Measurements from ENCODE around the gene CATSPERD.

Gene CATSPERD

GRCh38 chr19:5782322-5782721 is 61.9 kb downstream of the CATSPERD start:
- no peak for TF ChIP-seq POLR2AphosphoS5 (IDR thresholded peaks at IDR 0.05; ENCODE audit: low read depth, low read length)

GRCh38 chr19:5782945-5783919 is 62.8 kb downstream of the CATSPERD start:
- no peak for TF ChIP-seq REST (IDR thresholded peaks at IDR 0.05; ENCODE audit: insufficient read depth in 1 of 2, low read depth in 2 of 2, low read length in 2 of 2)
- TF ChIP-seq POLR2AphosphoS5 (IDR thresholded peaks at IDR 0.05; ENCODE audit: low read depth, low read length) = no peak
- no peak for TF ChIP-seq TAF1 (IDR thresholded peaks at IDR 0.05; ENCODE audit: borderline replicate concordance, insufficient read depth, low read length)
- no peak for TF ChIP-seq SIN3A (IDR thresholded peaks at IDR 0.05; ENCODE audit: borderline replicate concordance, insufficient read depth, low read length)
- no peak for TF ChIP-seq FOXP2 (optimal IDR thresholded peaks at IDR 0.05; ENCODE audit: borderline replicate concordance, extremely low read depth, extremely low read length, insufficient read depth)

- TF ChIP-seq SIN3A (IDR thresholded peaks at IDR 0.05; ENCODE audit: borderline replicate concordance, insufficient read depth, low read length) (no peak), FOXP2 (optimal IDR thresholded peaks at IDR 0.05; ENCODE audit: borderline replicate concordance, extremely low read depth, extremely low read length, insufficient read depth) (no peak), TAF1 (IDR thresholded peaks at IDR 0.05; ENCODE audit: borderline replicate concordance, insufficient read depth, low read length) (no peak), POLR2AphosphoS5 (IDR thresholded peaks at IDR 0.05; ENCODE audit: low read depth, low read length) (no peak), REST (IDR thresholded peaks at IDR 0.05; ENCODE audit: insufficient read depth in 1 of 2, low read depth in 2 of 2, low read length in 2 of 2) (no peak)
These were observed 64.2 kb downstream of the CATSPERD start, which contains the start of gene PRR22 for GRCh38 chr19:5784581-5785147. PRR22 (minus strand) TSS chr19:5784746; CDS start chr19:5784660, 86 bp downstream.

GRCh38 chr19:5785423-5785822 is 65.0 kb downstream of the CATSPERD start:
- TF ChIP-seq TAF1 (IDR thresholded peaks at IDR 0.05; ENCODE audit: borderline replicate concordance, insufficient read depth, low read length) (no peak), FOXP2 (optimal IDR thresholded peaks at IDR 0.05; ENCODE audit: borderline replicate concordance, extremely low read depth, extremely low read length, insufficient read depth) (no peak), POLR2AphosphoS5 (IDR thresholded peaks at IDR 0.05; ENCODE audit: low read depth, low read length) (no peak), SIN3A (IDR thresholded peaks at IDR 0.05; ENCODE audit: borderline replicate concordance, insufficient read depth, low read length) (no peak), REST (IDR thresholded peaks at IDR 0.05; ENCODE audit: insufficient read depth in 1 of 2, low read depth in 2 of 2, low read length in 2 of 2) (no peak)

- TF ChIP-seq FOXP2 (optimal IDR thresholded peaks at IDR 0.05; ENCODE audit: borderline replicate concordance, extremely low read depth, extremely low read length, insufficient read depth) (no peak), REST (IDR thresholded peaks at IDR 0.05; ENCODE audit: insufficient read depth in 1 of 2, low read depth in 2 of 2, low read length in 2 of 2) (no peak), TAF1 (IDR thresholded peaks at IDR 0.05; ENCODE audit: borderline replicate concordance, insufficient read depth, low read length) (no peak), SIN3A (IDR thresholded peaks at IDR 0.05; ENCODE audit: borderline replicate concordance, insufficient read depth, low read length) (no peak), POLR2AphosphoS5 (IDR thresholded peaks at IDR 0.05; ENCODE audit: low read depth, low read length) (no peak)
These were observed 66.4 kb downstream of the CATSPERD start for GRCh38 chr19:5786593-5787408.
